DND-41 (cell line): ENCODE data around the gene ATP6V1C2.
"Not testable (repeated sequence)": the region's sequence is repeated elsewhere in the genome, so short reads cannot be mapped to it uniquely, and the experiment has no call there.

Source experiments
- ATAC-seq: fragments of 200-7000 bp; cut with Tn5 transposase; 3 replicates; pipeline ENCODE4 v1.9.1; 2021; ENCODE audit warnings: low read depth; ENCODE audit not compliant: insufficient read depth
- DNase-seq: peaks from one replicate; pipeline ENCODE4 v3.0.0-alpha.2; 2020
- H2AFZ ChIP-seq: 2 replicates; pipeline ENCODE4 v1.6.0; 2012; ENCODE audit warnings: low read depth, low read length
- H3K27ac ChIP-seq: 2 replicates; pipeline ENCODE4 v1.5.1; 2012; ENCODE audit warnings: low read length, inconsistent platforms
- H3K27me3 ChIP-seq: fragments of 200-600 bp; sonication (generic); 2 replicates; pipeline ENCODE4 v1.6.0; 2012; ENCODE audit warnings: low read length, mild to moderate bottlenecking, inconsistent platforms; ENCODE audit not compliant: insufficient read depth, poor library complexity
- H3K36me3 ChIP-seq: 2 replicates; pipeline ENCODE4 v1.5.1; 2012; ENCODE audit warnings: low read length, inconsistent platforms; ENCODE audit not compliant: insufficient read depth
- H3K4me1 ChIP-seq: 2 replicates; pipeline ENCODE4 v1.5.1; 2012; ENCODE audit warnings: mild to moderate bottlenecking, low read length; ENCODE audit not compliant: insufficient read depth
- H3K4me2 ChIP-seq: 2 replicates; pipeline ENCODE4 v1.6.0; 2012; ENCODE audit warnings: mild to moderate bottlenecking, moderate library complexity, low read length, inconsistent platforms; ENCODE audit not compliant: insufficient read depth
- H3K4me3 ChIP-seq, 2 experiments: fragments of 200-600 bp in 1 of 2; shearing (Covaris generic) in 1 of 2; 2 replicates each; pipeline ENCODE4 v1.5.1; 2012 to 2016; ENCODE audit warnings: inconsistent platforms in 2 of 2, low read length in 2 of 2, mild to moderate bottlenecking in 2 of 2, low read depth in 1 of 2, moderate library complexity in 1 of 2
- H3K79me2 ChIP-seq: 2 replicates; pipeline ENCODE4 v1.6.0; 2012; ENCODE audit warnings: low read length, inconsistent platforms; ENCODE audit not compliant: insufficient read depth
- H3K9ac ChIP-seq: 2 replicates; pipeline ENCODE4 v1.6.0; 2012; ENCODE audit warnings: low read depth, mild to moderate bottlenecking, inconsistent platforms, low read length, moderate library complexity
- H3K9me3 ChIP-seq: 2 replicates; pipeline ENCODE4 v1.5.1; 2012; ENCODE audit warnings: low read length, moderate library complexity, mild to moderate bottlenecking, inconsistent platforms; ENCODE audit not compliant: insufficient read depth, severe bottlenecking
- H4K20me1 ChIP-seq: 2 replicates; pipeline ENCODE4 v1.6.0; 2012; ENCODE audit warnings: low read length; ENCODE audit not compliant: insufficient read depth
- EZH2 ChIP-seq: IDR thresholded peaks from 3 replicates; pipeline ENCODE4 v1.6.1; 2012; ENCODE audit warnings: borderline replicate concordance, low read depth, mild to moderate bottlenecking, moderate library complexity, low read length, inconsistent platforms; ENCODE audit not compliant: severe bottlenecking
- TF ChIP-seq, protein P1 (sequence below): IDR thresholded peaks from 2 replicates; pipeline ENCODE4 v1.5.1; 2012; ENCODE audit warnings: borderline replicate concordance, low read length, moderate library complexity, mild to moderate bottlenecking; ENCODE audit not compliant: poor library complexity, severe bottlenecking; ENCODE audit errors: extremely low read depth

Gene ATP6V1C2

DNA sequence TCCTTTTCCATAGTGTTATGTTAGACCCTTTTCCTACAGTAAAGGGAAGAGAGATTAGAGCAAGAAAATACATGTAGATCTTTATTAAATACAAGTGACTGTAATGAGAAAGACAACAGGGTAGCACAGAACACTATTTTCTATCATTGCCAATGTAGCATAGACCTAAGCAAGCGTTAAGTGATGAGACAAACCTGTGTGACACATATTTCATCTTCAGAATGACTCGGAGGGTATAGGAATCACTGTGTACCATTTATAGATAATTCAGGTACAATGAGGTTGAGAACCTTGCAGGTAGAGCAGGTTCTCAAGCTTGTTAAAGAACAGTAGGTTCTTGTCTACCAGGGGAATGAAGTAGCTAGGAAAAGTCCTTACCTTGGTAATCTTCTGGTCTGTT is 75.3 kb downstream of the ATP6V1C2 start:
- H3K27ac ChIP-seq: no peak overlapping the region
- no peak for TF ChIP-seq EZH2
- TF ChIP-seq, protein P1, sequence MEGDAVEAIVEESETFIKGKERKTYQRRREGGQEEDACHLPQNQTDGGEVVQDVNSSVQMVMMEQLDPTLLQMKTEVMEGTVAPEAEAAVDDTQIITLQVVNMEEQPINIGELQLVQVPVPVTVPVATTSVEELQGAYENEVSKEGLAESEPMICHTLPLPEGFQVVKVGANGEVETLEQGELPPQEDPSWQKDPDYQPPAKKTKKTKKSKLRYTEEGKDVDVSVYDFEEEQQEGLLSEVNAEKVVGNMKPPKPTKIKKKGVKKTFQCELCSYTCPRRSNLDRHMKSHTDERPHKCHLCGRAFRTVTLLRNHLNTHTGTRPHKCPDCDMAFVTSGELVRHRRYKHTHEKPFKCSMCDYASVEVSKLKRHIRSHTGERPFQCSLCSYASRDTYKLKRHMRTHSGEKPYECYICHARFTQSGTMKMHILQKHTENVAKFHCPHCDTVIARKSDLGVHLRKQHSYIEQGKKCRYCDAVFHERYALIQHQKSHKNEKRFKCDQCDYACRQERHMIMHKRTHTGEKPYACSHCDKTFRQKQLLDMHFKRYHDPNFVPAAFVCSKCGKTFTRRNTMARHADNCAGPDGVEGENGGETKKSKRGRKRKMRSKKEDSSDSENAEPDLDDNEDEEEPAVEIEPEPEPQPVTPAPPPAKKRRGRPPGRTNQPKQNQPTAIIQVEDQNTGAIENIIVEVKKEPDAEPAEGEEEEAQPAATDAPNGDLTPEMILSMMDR: no peak
- H3K36me3 ChIP-seq: peaks cover 83% of the 10 kb centered on the region
- DNase-seq (no peak), ATAC-seq (no peak)
- no peaks in the 10 kb centered on the region for H3K9me3 ChIP-seq
- no peak overlapping the region for H3K9ac ChIP-seq
- H3K79me2 ChIP-seq: peaks cover 47% of the 10 kb centered on the region
- H4K20me1 ChIP-seq: peaks cover 26% of the 10 kb centered on the region; the same call in 1 of the 2 replicates
- no peak overlapping the region for H2AFZ ChIP-seq
- no peaks in the 10 kb centered on the region for H3K27me3 ChIP-seq
- no peaks in the 10 kb centered on the region for H3K4me1 ChIP-seq
- H3K4me2 ChIP-seq: no peak overlapping the region
- H3K4me3 ChIP-seq: no peak overlapping the region

DNA sequence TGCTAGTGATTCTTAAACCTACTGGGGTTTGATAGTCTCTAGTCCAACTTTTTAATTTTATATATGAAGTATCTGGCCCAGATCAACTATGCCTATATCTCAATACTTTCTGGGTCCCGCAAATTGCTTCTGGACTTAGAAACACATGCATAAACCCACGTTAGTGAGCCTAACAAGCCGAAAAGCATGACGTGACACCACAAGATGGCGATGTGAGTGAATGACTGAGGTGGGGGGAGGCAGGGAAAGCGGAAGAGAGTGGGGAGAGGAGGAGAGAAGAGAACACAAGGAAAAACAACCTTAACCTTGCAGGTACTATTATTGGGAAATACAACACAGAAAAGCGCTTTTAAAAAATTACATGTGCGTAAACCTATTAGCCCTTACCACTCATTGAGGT is 77.4 kb downstream of the ATP6V1C2 start:
- no peak overlapping the region for H2AFZ ChIP-seq
- ATAC-seq (no peak), DNase-seq (no peak)
- no peaks in the 10 kb centered on the region for H3K4me1 ChIP-seq
- no peak overlapping the region for H3K4me3 ChIP-seq
- peaks cover 32% of the 10 kb centered on the region; the same call in 1 of the 2 replicates for H4K20me1 ChIP-seq
- H3K9me3 ChIP-seq: no peaks in the 10 kb centered on the region
- no peaks in the 10 kb centered on the region for H3K27me3 ChIP-seq
- no peak overlapping the region for H3K4me2 ChIP-seq
- no peak for TF ChIP-seq EZH2
- TF ChIP-seq, protein P1: peak; percentile 29
- H3K79me2 ChIP-seq: peaks cover 66% of the 10 kb centered on the region
- H3K9ac ChIP-seq: no peak overlapping the region
- peaks cover 74% of the 10 kb centered on the region for H3K36me3 ChIP-seq
- H3K27ac ChIP-seq: no peak overlapping the region

DNA sequence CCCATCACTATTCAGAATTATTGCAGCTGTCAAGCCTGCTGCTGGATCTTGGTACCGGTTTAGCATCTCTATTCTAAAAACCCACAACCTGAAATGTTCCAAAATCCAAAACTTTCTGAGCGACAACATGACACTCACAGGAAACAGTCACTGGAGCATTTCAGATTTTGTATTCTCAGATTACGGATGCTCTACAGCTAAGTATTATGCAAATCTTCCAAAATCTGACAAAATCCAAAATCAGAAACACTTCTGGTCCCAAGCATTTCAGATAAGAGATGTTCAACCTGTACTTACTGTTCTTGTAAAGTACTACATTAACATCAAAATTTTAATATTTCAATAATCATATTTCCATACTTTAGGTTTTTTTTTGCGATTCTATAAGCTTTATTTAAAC is 78.7 kb downstream of the ATP6V1C2 start:
- Histone ChIP-seq H4K20me1 (peaks cover 32% of the 10 kb centered on the region; the same call in 1 of the 2 replicates), H3K4me1 (no peaks in the 10 kb centered on the region), H3K27ac (no peak overlapping the region), H3K9me3 (no peaks in the 10 kb centered on the region), H2AFZ (no peak overlapping the region), H3K79me2 (peaks cover 72% of the 10 kb centered on the region), H3K9ac (no peak overlapping the region), H3K36me3 (peaks cover 69% of the 10 kb centered on the region), H3K4me2 (no peak overlapping the region), H3K27me3 (no peaks in the 10 kb centered on the region), H3K4me3 (no peak overlapping the region)
- DNase-seq (no peak), ATAC-seq (no peak)
- TF ChIP-seq, protein P1: no peak
- no peak for TF ChIP-seq EZH2

DNA sequence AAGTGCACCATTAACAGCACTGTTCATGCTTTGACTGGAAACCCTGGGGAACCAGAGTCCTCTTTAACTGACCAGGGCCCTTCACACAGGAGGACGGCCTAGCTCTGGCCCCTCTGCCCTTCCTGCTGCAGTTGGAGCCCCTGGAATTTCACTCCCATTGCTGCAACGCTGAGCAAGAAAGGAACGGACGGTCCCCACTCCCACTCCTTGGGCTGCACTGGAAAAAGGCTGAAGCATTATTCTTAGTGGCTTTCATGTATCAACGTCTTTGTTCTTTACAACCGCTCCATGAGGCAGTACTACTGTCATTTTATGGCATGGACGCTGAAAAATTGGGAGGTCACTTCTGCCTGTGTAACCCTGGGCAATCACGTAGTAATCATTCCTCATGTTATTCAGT is 81.2 kb downstream of the ATP6V1C2 start:
- Histone ChIP-seq H4K20me1 (peaks cover 35% of the 10 kb centered on the region; the same call in 1 of the 2 replicates), H3K27me3 (no peaks in the 10 kb centered on the region), H3K4me1 (0 out of 2 replicates have a peak, but pooled peaks cover 6% of the 10 kb centered on the region), H3K79me2 (peaks cover 75% of the 10 kb centered on the region), H2AFZ (no peak overlapping the region), H3K4me3 (no peak overlapping the region), H3K9me3 (no peaks in the 10 kb centered on the region), H3K9ac (no peak overlapping the region), H3K4me2 (no peak overlapping the region), H3K27ac (no peak overlapping the region), H3K36me3 (peaks cover 46% of the 10 kb centered on the region)
- ATAC-seq (no peak), DNase-seq (no peak)
- TF ChIP-seq EZH2: no peak
- TF ChIP-seq, protein P1: no peak

DNA sequence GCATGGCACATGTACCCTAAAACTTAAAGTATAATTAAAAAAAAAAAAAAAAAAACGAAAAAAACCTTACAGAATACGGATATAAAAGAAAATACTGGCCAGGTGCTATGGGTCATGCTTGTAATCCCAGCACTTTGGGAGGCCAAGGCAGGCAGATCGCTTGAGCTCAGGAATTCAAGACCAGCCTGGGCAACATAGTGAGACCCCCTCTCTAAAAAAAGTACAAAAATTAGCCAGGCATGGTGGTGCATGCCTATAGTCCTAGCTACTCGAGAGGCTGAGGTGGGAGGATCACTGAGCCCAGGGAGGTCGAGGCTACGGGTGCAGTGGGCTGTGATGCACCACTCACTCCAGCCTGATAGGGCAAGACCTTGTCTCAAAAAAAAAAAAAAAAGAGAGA is 84.6 kb downstream of the ATP6V1C2 start:
- not testable (repeated sequence) for H3K27me3 ChIP-seq, H3K27ac ChIP-seq, DNase-seq, H3K4me2 ChIP-seq, H3K4me3 ChIP-seq, H3K9ac ChIP-seq, H3K9me3 ChIP-seq, ATAC-seq, H2AFZ ChIP-seq
- Histone ChIP-seq H3K4me1 (peaks cover 32% of the 10 kb centered on the region), H3K79me2 (peaks cover 84% of the 10 kb centered on the region), H3K36me3 (peaks cover 29% of the 10 kb centered on the region), H4K20me1 (peaks cover 50% of the 10 kb centered on the region; the same call in 1 of the 2 replicates)
